Left lung (tissue), 10 donors: Measurements from ENCODE around the gene AMBRA1. TPM values are rescaled to one million over a fixed set of nuclear protein-coding genes. Genes with fewer than 3 reads are reported as not detected.
"Not testable (repeated sequence)": the region's sequence is repeated elsewhere in the genome, so short reads cannot be mapped to it uniquely, and the experiment has no call there.

Source experiments
- ATAC-seq: fragments of 200-7000 bp; cut with Tn5 transposase; one replicate; pipeline ENCODE4 v1.9.1; 2020; ENCODE audit warnings: moderate library complexity
- DNase-seq, 4 donors: peaks; one replicate each; pipeline ENCODE4 v3.0.0-alpha.2; 2013 to 2020
- H3K27ac ChIP-seq, 2 donors: fragments of 200-600 bp; sonication (generic) in 1 of 2; one replicate each; pipeline versions ENCODE4 v1.5.0 to v1.8.0; 2020 to 2021
- H3K27me3 ChIP-seq, 2 donors: fragments of 200-600 bp; sonication (generic) in 1 of 2; one replicate each; pipeline versions ENCODE4 v1.5.0 to v1.8.0; 2020 to 2021
- H3K36me3 ChIP-seq, 2 donors: fragments of 200-600 bp; sonication (generic) in 1 of 2; one replicate each; pipeline versions ENCODE4 v1.5.0 to v1.8.0; 2020 to 2021
- H3K4me1 ChIP-seq, 2 donors: fragments of 200-600 bp; one replicate each; pipeline ENCODE4 v1.8.0; 2021
- H3K4me3 ChIP-seq, 2 donors: fragments of 200-600 bp; sonication (generic) in 1 of 2; one replicate each; pipeline versions ENCODE4 v1.5.0 to v1.8.0; 2020 to 2021; ENCODE audit warnings: mild to moderate bottlenecking in 1 of 2
- H3K9me3 ChIP-seq, 2 donors: fragments of 200-600 bp; sonication (generic) in 1 of 2; one replicate each; pipeline versions ENCODE4 v1.5.0 to v1.8.0; 2020 to 2021
- CTCF ChIP-seq, 2 donors: fragments of 200-600 bp; sonication (generic) in 1 of 2; IDR thresholded peaks; one replicate each; pipeline versions ENCODE4 v1.5.0 to v1.8.0; 2021; ENCODE audit warnings: antibody characterized with exemption in 2 of 2
- intact Hi-C, 2 donors: fragments of 100-400 bp; cut with DNase I; formaldehyde crosslinking; loops; one replicate each; pipeline versions ENCODE4 v1.11.2 to v1.14.2; 2022
- polyA plus RNA-seq, 6 donors: library from polyadenylated mRNA; unstranded; fragments of 120-200 nt; gene quantifications; one replicate each; pipeline ENCODE4 v1.2.1, GENCODE V29; 2013; ENCODE audit not compliant: insufficient read length in 6 of 6
- total RNA-seq, 2 donors: library from RNA; stranded (reverse); fragmentation: NEBNext Ultra II Directional; extraction: Animal tissue kit (Norgen Biotek cat#: 25700); gene quantifications; one replicate each; pipeline ENCODE4 v1.2.1, GENCODE V29; 2021
- donor health status: DM: no; HTN: yes; CAD: no.
- donor health status: DM: no; HTN: no; CAD: no.

AMBRA1 gene
- total and polyA plus RNA-seq, 8 donors: 20.4 to 28.2 (median 23.7) TPM

GRCh38 chr11:46372086-46372485, 221.7 kb downstream of the AMBRA1 start:
- H3K9me3 ChIP-seq: no peaks in the 10 kb centered on the region
- peaks cover 0 to 97% of the 10 kb centered on the region in 2 donors for H3K36me3 ChIP-seq
- no peak overlapping the region for H3K27ac ChIP-seq
- ATAC-seq (no peak), DNase-seq (peak in 1 of 4 donors; percentile 53)
- no peaks in the 10 kb centered on the region for H3K27me3 ChIP-seq
- no peak overlapping the region for H3K4me3 ChIP-seq
- intact Hi-C loops: no loop called here
- H3K4me1 ChIP-seq: peaks cover 4 to 12% of the 10 kb centered on the region in 2 donors
- no peak for TF ChIP-seq CTCF (IDR thresholded peaks at IDR 0.05)

GRCh38 chr11:46371262-46371661, 222.6 kb downstream of the AMBRA1 start:
- H3K27me3 ChIP-seq, ATAC-seq, H3K9me3 ChIP-seq, H3K27ac ChIP-seq, intact Hi-C loops, H3K4me3 ChIP-seq: not testable (repeated sequence)
- Histone ChIP-seq H3K4me1 (peaks cover 4 to 18% of the 10 kb centered on the region in 2 donors), H3K36me3 (peaks cover 0 to 97% of the 10 kb centered on the region in 2 donors)
- DNase-seq: peak in 1 of 4 donors; percentile 69

- Histone ChIP-seq H3K27me3 (no peaks in the 10 kb centered on the region), H3K4me3 (no peak overlapping the region), H3K27ac (peak overlapping the region in 1 of 2 donors; percentile 8), H3K9me3 (no peaks in the 10 kb centered on the region), H3K4me1 (peaks cover 4 to 26% of the 10 kb centered on the region in 2 donors), H3K36me3 (peaks cover 0 to 92% of the 10 kb centered on the region in 2 donors)
- ATAC-seq: peak; percentile 62
- no peak for TF ChIP-seq CTCF (IDR thresholded peaks at IDR 0.05)
- intact Hi-C loops: no loop called here
- no peak for DNase-seq
These were observed 223.6 kb downstream of the AMBRA1 start for GRCh38 chr11:46370253-46370652.

DNA sequence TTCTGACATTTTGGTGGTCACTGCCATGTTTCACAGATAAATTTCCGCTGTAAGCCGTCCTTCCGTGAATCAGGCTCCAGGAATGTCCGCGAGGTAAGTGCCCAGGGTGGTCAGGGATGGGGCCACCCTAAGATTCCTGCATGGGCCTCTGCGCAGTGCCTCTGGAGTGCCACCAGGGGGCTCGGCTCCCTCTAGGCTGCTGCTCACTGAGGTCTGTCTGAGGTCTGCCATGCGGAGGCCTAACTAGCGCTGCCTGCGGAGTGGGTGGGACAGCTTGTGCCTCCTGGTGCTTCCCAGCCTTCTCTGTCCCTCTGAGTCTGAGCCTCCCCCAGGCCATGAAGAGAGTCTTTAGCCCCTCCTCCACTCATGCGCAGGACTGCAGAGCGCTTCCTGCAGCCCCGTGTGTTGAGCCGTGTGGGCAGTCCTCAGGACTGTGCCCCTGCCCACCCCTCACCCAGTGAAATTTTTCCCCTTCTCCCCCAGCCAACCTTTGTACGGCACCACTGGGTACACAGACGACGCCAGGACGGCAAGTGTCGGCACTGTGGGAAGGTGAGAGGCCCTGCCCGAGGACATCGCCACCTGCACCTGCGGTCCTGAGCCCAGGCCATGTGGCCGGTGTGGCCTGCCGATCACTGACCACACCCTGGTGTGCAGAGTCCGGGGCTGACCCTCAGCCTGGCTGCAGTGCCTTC, 224.2 kb downstream of the AMBRA1 start:
- ATAC-seq (peak; percentile 78), DNase-seq (peak in 1 of 4 donors; percentile 83)
- Histone ChIP-seq H3K4me3 (no peak overlapping the region), H3K36me3 (peaks cover 0 to 92% of the 10 kb centered on the region in 2 donors), H3K9me3 (no peaks in the 10 kb centered on the region), H3K27ac (peak overlapping the region in 1 of 2 donors; percentile 8), H3K27me3 (no peaks in the 10 kb centered on the region), H3K4me1 (peaks cover 4 to 26% of the 10 kb centered on the region in 2 donors)
- intact Hi-C loops: no loop called here
- TF ChIP-seq CTCF (IDR thresholded peaks at IDR 0.05): peak; percentile 87 to 92

- H3K4me3 ChIP-seq: no peak overlapping the region
- H3K27me3 ChIP-seq: no peaks in the 10 kb centered on the region
- peaks cover 0 to 77% of the 10 kb centered on the region in 2 donors for H3K36me3 ChIP-seq
- H3K27ac ChIP-seq: no peak overlapping the region
- DNase-seq (no peak), ATAC-seq (no peak)
- peaks cover 4 to 41% of the 10 kb centered on the region in 2 donors for H3K4me1 ChIP-seq
- H3K9me3 ChIP-seq: no peaks in the 10 kb centered on the region
- TF ChIP-seq CTCF (IDR thresholded peaks at IDR 0.05): peak in 1 of 2 donors; percentile 30
- intact Hi-C loops: no loop called here
These were observed 225.9 kb downstream of the AMBRA1 start for GRCh38 chr11:46367916-46368267.
